Stomach (tissue), 9 donors: Measurements from ENCODE around the gene TOP3B. TPM values are rescaled to one million over a fixed set of nuclear protein-coding genes. Genes with fewer than 3 reads are reported as not detected.

ENCODE experiments used
- DNase-seq, 2 donors: peaks; one replicate each; pipeline versions ENCODE4 v3.0.0 to v3.0.0-alpha.2; 2013 to 2019
- H3K27ac ChIP-seq, 5 donors: fragments of 200-600 bp in 4 of 5; sonication (generic) in 4 of 5; one replicate each; pipeline ENCODE4 v1.5.1; 2013 to 2019; ENCODE audit warnings: mild to moderate bottlenecking in 1 of 5, moderate library complexity in 1 of 5
- H3K27me3 ChIP-seq, 3 donors: fragments of 200-600 bp; sonication (generic); one replicate each; pipeline ENCODE4 v1.5.1; 2017 to 2019; ENCODE audit warnings: mixed run types in 1 of 3
- H3K36me3 ChIP-seq, 4 donors: fragments of 200-600 bp; sonication (generic); 1 replicate in 3 of 4; 2 replicates in 1 of 4; pipeline ENCODE4 v1.5.1; 2016 to 2019
- H3K4me1 ChIP-seq, 4 donors: fragments of 200-600 bp; sonication (generic); one replicate each; pipeline ENCODE4 v1.5.1; 2016 to 2019
- H3K4me3 ChIP-seq, 4 donors: fragments of 200-600 bp; sonication (generic) in 3 of 4; one replicate each; pipeline ENCODE4 v1.5.1; 2016 to 2019; ENCODE audit warnings: mild to moderate bottlenecking in 1 of 4
- H3K9me3 ChIP-seq, 4 donors: fragments of 200-600 bp; sonication (generic); one replicate each; pipeline ENCODE4 v1.5.1; 2016 to 2019
- CTCF ChIP-seq, 7 experiments: fragments of 450-650 bp in 4 of 7; fragments of 200-600 bp in 3 of 7; sonication (generic) in 3 of 7; IDR thresholded peaks; one replicate each; pipeline ENCODE4 v1.5.1; 2016 to 2019; ENCODE audit warnings: antibody characterized with exemption in 7 of 7, control low read depth in 2 of 7, mild to moderate bottlenecking in 1 of 7
- EP300 ChIP-seq: sonication (generic); formaldehyde crosslinking; IDR thresholded peaks from one replicate; pipeline ENCODE4 v1.6.1; 2017; ENCODE audit warnings: antibody characterized with exemption
- POLR2A ChIP-seq, 4 donors: fragments of 450-650 bp; IDR thresholded peaks; one replicate each; pipeline ENCODE4 v1.6.1; 2016; ENCODE audit warnings: antibody characterized with exemption in 4 of 4, control low read depth in 2 of 4, mild to moderate bottlenecking in 1 of 4, moderate library complexity in 1 of 4
- POLR2AphosphoS5 ChIP-seq, 3 donors: sonication (generic); formaldehyde crosslinking; IDR thresholded peaks; one replicate each; pipeline ENCODE4 v1.6.1; 2016; ENCODE audit warnings: antibody characterized with exemption in 3 of 3
- WGBS, 5 donors: extraction: QIAGEN DNeasy Blood & Tissue Kit in 3 of 5; methylation state at CpG; one replicate each; pipeline versions ENCODE4 v1.1.5 to v1.1.7; 2013 to 2018; 5-methylcytosine and 5-hydroxymethylcytosine counted together
- intact Hi-C: fragments of 100-400 bp; cut with DNase I; formaldehyde crosslinking; loops from one replicate; pipeline ENCODE4 v1.15.1; 2023; ENCODE audit warnings: low total_unique reads
- polyA plus RNA-seq, 3 donors: library from polyadenylated mRNA; stranded (reverse); fragments of 200-250 nt; gene quantifications; one replicate each; pipeline ENCODE4 v1.2.3, GENCODE V29; 2013
- total RNA-seq, 5 donors: library from RNA; depleted of rRNA; stranded (reverse); fragments of >200 nt; gene quantifications; one replicate each; pipeline versions ENCODE4 v1.1.0 to v1.2.3, GENCODE V29; 2014 to 2016
- donor health status: healthy with polysubstance abuse.
- donor health status: Bipolar disorder and iron deficiency.
- donor health status: healthy.

Gene TOP3B
- total and polyA plus RNA-seq, 8 donors, result 3.8 to 509 (median 25.6) TPM

- WGBS, 5 donors, result 69 to 86% (median 83%) methylated on average over 3 of the region's 3 CpGs
- Histone ChIP-seq H3K9me3 (peaks cover 0 to 5% (median 0%) of the 10 kb centered on the region in 4 donors), H3K27ac (no peak overlapping the region), H3K27me3 (peaks cover 0 to 20% (median 0%) of the 10 kb centered on the region in 3 donors), H3K4me1 (no peaks in the 10 kb centered on the region), H3K4me3 (no peak overlapping the region), H3K36me3 (no peaks in the 10 kb centered on the region)
- intact Hi-C loops, result no loop called here
- DNase-seq, result no peak
- no peak for TF ChIP-seq CTCF (IDR thresholded peaks at IDR 0.05)
- no peak for TF ChIP-seq POLR2AphosphoS5 (IDR thresholded peaks at IDR 0.05)
- no peak for TF ChIP-seq POLR2A (IDR thresholded peaks at IDR 0.05)
- no peak for TF ChIP-seq EP300
Observed at GRCh38 chr22:22015631-22016030, 33.0 kb upstream of the TOP3B start.

GRCh38 chr22:22014285-22014659 is 31.7 kb upstream of the TOP3B start:
- WGBS, 5 donors, result 85 to 92% (median 88%) methylated on average over 9 of the region's 9 CpGs
- Histone ChIP-seq H3K4me1 (no peaks in the 10 kb centered on the region), H3K36me3 (no peaks in the 10 kb centered on the region), H3K27me3 (peaks cover 0 to 31% (median 0%) of the 10 kb centered on the region in 3 donors), H3K9me3 (peaks cover 0 to 5% (median 0%) of the 10 kb centered on the region in 4 donors), H3K27ac (no peak overlapping the region), H3K4me3 (no peak overlapping the region)
- no peak for TF ChIP-seq POLR2AphosphoS5 (IDR thresholded peaks at IDR 0.05)
- TF ChIP-seq POLR2A (IDR thresholded peaks at IDR 0.05), result no peak
- no peak for TF ChIP-seq EP300
- TF ChIP-seq CTCF (IDR thresholded peaks at IDR 0.05), result no peak
- intact Hi-C loops, result no loop called here
- no peak for DNase-seq

- WGBS, 5 donors, result 89 to 95% (median 93%) methylated on average over 7 of the region's 7 CpGs
- Histone ChIP-seq H3K27me3 (peaks cover 0 to 34% (median 0%) of the 10 kb centered on the region in 3 donors), H3K27ac (no peak overlapping the region), H3K9me3 (peaks cover 0 to 5% (median 0%) of the 10 kb centered on the region in 4 donors), H3K4me1 (no peaks in the 10 kb centered on the region), H3K4me3 (no peak overlapping the region), H3K36me3 (no peaks in the 10 kb centered on the region)
- no peak for DNase-seq
- intact Hi-C loops, result no loop called here
- TF ChIP-seq CTCF (IDR thresholded peaks at IDR 0.05) (no peak), POLR2AphosphoS5 (IDR thresholded peaks at IDR 0.05) (no peak), POLR2A (IDR thresholded peaks at IDR 0.05) (no peak), EP300 (no peak)
Observed at GRCh38 chr22:22013559-22014284, 31.1 kb upstream of the TOP3B start.

- DNase-seq, result no peak
- 61 to 66% (median 62%) methylated on average over 1 of the region's 1 CpG for WGBS, 5 donors
- H3K27me3 ChIP-seq, result peaks cover 0 to 41% (median 0%) of the 10 kb centered on the region in 3 donors
- H3K4me3 ChIP-seq, result no peak overlapping the region
- peaks cover 0 to 5% (median 0%) of the 10 kb centered on the region in 4 donors for H3K9me3 ChIP-seq
- H3K27ac ChIP-seq, result no peak overlapping the region
- no peak for TF ChIP-seq EP300
- TF ChIP-seq POLR2AphosphoS5 (IDR thresholded peaks at IDR 0.05), result no peak
- TF ChIP-seq CTCF (IDR thresholded peaks at IDR 0.05), result no peak
- no peak for TF ChIP-seq POLR2A (IDR thresholded peaks at IDR 0.05)
- H3K4me1 ChIP-seq, result no peaks in the 10 kb centered on the region
- no peaks in the 10 kb centered on the region for H3K36me3 ChIP-seq
- intact Hi-C loops, result no loop called here
Observed at GRCh38 chr22:22011964-22012363, 29.4 kb upstream of the TOP3B start.
